Colonic mucosa (tissue), 4 donors: ENCODE measurements around the gene GPR37L1. TPM values are rescaled to one million over a fixed set of nuclear protein-coding genes. Genes with fewer than 3 reads are reported as not detected.

Experiments
- DNase-seq: peaks from one replicate; pipeline ENCODE4 v3.0.0-alpha.2; 2020
- H3K27ac ChIP-seq: fragments of 200-600 bp; one replicate; pipeline ENCODE4 v1.8.0; 2021
- H3K27me3 ChIP-seq: fragments of 200-600 bp; one replicate; pipeline ENCODE4 v1.8.0; 2021
- H3K36me3 ChIP-seq: fragments of 200-600 bp; one replicate; pipeline ENCODE4 v1.8.0; 2021
- H3K4me1 ChIP-seq: fragments of 200-600 bp; one replicate; pipeline ENCODE4 v1.8.0; 2021; ENCODE audit warnings: mild to moderate bottlenecking
- H3K4me3 ChIP-seq: fragments of 200-600 bp; one replicate; pipeline ENCODE4 v1.8.0; 2021
- H3K9ac ChIP-seq, 2 donors: one replicate each; pipeline ENCODE4 v1.7.0; 2013; ENCODE audit warnings: control low read depth in 2 of 2, low read depth in 2 of 2, low read length in 2 of 2
- H3K9me3 ChIP-seq: fragments of 200-600 bp; one replicate; pipeline ENCODE4 v1.8.0; 2021
- intact Hi-C: fragments of 100-400 bp; cut with DNase I; formaldehyde crosslinking; loops from one replicate; pipeline ENCODE4 v1.14.1; 2022
- total RNA-seq, 2 donors: library from RNA; stranded (reverse); fragmentation: NEBNext Ultra II Directional in 1 of 2; extraction: Animal tissue kit (Norgen Biotek cat#: 25700) in 1 of 2; gene quantifications; one replicate each; pipeline ENCODE4 v1.2.1, GENCODE V29; 2021
- TF ChIP-seq, protein P1 (sequence below): fragments of 200-600 bp; IDR thresholded peaks from one replicate; pipeline ENCODE4 v1.8.0; 2022; ENCODE audit warnings: antibody characterized with exemption, mild to moderate bottlenecking
- donor health status: healthy.
- donor health status: DM: no; HTN: no; CAD: no.
- donor health status: DM: no; HTN: no; CAD: no.

The GPR37L1 gene
- total RNA-seq, 2 donors from 2014 or later = 1.6 to 3.1 TPM

DNA sequence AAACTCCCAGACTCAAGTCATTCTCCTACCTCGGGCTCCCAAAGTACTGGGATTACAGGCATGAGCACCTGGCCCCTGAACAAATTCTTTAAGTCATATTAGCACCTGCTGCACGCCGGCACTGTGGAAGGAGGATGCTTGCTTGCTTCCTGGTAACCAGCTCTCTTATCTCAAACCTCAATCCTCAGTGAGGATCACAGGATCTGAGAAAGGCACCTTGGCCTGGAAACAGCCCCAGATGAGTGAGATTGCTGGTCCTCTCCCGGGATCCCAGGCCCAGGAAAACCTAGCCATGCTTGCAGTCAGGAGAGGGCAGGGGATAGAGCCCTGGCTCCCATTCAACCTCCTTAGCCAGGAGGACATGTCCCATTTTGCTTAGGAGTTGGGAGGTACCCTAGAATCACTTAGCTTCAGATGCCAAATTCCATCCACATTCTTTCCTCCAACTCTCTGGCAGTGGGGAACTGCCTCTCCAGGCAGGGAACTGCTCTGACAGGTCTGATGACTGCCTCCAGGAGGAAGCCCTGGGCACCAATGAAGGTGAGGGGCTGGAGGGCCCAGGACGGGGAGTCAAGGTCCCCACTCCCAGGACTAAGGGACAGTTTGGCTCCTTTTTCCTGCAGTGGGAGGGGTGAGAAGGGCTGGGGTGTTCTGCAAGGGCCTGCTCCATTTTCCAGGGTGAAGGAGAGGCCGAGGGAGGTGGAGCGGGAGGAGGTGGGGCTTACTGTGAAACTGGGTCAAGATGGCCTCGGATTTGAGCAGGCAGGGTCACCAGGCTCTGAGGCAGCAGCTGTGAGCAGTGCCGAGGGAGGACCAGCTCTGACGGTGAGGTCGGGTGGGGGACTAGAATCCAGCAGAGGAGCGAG is 9.5 kb downstream of the GPR37L1 start:
- Histone ChIP-seq H3K27me3 (no peaks in the 10 kb centered on the region), H3K9me3 (no peaks in the 10 kb centered on the region), H3K27ac (peak overlapping the region; percentile 4), H3K36me3 (peaks cover 8% of the 10 kb centered on the region), H3K4me1 (no peaks in the 10 kb centered on the region), H3K4me3 (no peak overlapping the region), H3K9ac (no peak overlapping the region)
- intact Hi-C loops = no loop called here
- TF ChIP-seq, protein P1, sequence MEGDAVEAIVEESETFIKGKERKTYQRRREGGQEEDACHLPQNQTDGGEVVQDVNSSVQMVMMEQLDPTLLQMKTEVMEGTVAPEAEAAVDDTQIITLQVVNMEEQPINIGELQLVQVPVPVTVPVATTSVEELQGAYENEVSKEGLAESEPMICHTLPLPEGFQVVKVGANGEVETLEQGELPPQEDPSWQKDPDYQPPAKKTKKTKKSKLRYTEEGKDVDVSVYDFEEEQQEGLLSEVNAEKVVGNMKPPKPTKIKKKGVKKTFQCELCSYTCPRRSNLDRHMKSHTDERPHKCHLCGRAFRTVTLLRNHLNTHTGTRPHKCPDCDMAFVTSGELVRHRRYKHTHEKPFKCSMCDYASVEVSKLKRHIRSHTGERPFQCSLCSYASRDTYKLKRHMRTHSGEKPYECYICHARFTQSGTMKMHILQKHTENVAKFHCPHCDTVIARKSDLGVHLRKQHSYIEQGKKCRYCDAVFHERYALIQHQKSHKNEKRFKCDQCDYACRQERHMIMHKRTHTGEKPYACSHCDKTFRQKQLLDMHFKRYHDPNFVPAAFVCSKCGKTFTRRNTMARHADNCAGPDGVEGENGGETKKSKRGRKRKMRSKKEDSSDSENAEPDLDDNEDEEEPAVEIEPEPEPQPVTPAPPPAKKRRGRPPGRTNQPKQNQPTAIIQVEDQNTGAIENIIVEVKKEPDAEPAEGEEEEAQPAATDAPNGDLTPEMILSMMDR = no peak
- DNase-seq = no peak

DNA sequence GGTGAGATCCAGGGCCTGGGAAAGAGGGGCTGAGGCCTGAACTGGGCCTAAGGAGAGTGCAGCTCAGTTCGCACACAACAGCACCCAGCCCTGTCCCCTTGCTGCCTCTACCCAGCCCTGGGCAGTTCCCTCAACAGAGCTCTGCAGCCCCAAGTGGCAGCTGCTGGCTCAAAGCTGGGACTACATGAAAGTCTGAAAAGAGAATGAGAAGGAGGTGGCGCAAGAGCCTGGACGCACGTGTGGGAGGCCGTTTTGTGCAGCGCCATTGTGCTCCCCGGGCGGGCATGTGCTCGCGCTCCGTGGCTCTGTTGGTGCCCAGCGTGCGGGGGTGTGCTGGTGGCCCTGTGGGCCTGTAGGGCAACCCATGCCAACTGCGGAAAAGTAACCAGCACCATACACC is 10.3 kb downstream of the GPR37L1 start:
- no peaks in the 10 kb centered on the region for H3K9me3 ChIP-seq
- no peak overlapping the region for H3K4me3 ChIP-seq
- H3K27me3 ChIP-seq = no peaks in the 10 kb centered on the region
- DNase-seq = no peak
- H3K36me3 ChIP-seq = peaks cover 8% of the 10 kb centered on the region
- peak overlapping the region; percentile 4 for H3K27ac ChIP-seq
- no peaks in the 10 kb centered on the region for H3K4me1 ChIP-seq
- TF ChIP-seq, protein P1 = no peak
- intact Hi-C loops = no loop called here
- H3K9ac ChIP-seq = peak overlapping the region in 1 of 2 donors; percentile 9

DNA sequence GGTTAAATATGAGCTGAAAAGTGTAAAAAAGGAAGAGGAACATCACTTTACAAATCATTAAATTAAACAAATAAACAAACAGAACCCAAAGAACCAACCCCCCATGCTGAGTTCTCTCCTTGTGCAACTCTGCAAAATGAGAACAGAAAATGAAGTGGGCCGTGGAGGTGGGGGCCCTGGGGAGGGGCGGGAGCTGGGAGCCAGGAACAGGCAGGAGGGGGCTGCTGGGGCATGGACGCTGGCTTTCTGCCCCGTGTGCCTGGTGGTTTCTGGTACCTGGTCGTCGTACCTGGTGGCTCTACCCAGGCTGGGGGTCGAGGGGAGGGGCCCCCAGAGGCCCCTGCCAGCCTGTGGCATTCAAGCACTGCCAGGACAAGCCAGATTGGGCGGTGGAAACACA is 10.8 kb downstream of the GPR37L1 start:
- intact Hi-C loops = no loop called here
- Histone ChIP-seq H3K36me3 (peaks cover 8% of the 10 kb centered on the region), H3K9ac (no peak overlapping the region), H3K4me1 (no peaks in the 10 kb centered on the region), H3K27me3 (no peaks in the 10 kb centered on the region), H3K4me3 (no peak overlapping the region), H3K9me3 (no peaks in the 10 kb centered on the region), H3K27ac (no peak overlapping the region)
- DNase-seq = no peak
- TF ChIP-seq, protein P1 = no peak

DNA sequence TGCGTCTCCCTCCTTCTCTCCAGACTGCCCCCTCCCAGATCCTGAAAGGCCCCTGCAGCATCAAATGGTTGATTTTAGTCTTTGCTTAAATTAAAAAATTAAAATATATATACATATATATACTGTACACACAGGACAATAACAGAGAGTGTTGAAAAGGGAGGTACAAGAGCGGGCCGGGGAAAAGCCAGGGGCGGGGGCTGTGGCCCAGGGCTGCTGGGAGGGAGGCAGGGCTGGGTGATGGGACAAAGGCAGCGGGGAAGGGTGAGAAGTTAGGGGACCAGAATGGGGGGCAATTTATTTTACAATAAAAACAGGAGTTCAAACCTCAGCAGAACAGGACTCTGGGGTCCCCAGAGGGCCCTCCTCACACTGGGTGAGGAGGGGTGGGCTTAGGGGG is 11.3 kb downstream of the GPR37L1 start:
- TF ChIP-seq, protein P1 = no peak
- Histone ChIP-seq H3K9ac (no peak overlapping the region), H3K4me3 (no peak overlapping the region), H3K27me3 (no peaks in the 10 kb centered on the region), H3K27ac (no peak overlapping the region), H3K9me3 (no peaks in the 10 kb centered on the region), H3K4me1 (no peaks in the 10 kb centered on the region), H3K36me3 (peaks cover 8% of the 10 kb centered on the region)
- no peak for DNase-seq
- intact Hi-C loops = no loop called here

DNA sequence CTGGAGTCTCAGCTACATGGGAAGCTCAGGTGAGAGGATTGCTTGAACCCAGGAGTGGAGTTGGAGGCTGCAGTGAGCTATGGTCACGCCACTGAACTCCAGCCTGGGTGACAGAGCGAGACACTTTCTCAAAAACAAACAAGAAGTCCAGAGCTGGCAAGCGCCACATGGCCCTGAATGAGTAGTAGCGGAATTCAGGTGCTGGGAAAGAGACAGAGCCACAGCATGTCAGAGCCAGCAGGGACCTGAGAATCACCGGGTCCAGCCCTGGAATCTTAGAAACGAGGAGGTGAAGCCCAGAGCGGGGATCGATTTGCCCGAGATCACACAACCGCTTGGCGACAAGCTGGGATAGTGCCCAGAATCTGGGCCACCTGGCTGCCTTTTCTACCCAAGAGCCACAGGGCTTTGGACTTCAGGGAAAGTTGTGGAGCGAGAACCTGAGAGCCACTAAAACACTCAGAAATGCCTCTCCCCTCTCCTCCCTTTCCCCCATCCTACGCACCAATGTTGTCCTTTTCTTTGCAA is 12.0 kb downstream of the GPR37L1 start:
- Histone ChIP-seq H3K27ac (no peak overlapping the region), H3K4me3 (no peak overlapping the region), H3K9ac (no peak overlapping the region), H3K27me3 (no peaks in the 10 kb centered on the region), H3K4me1 (no peaks in the 10 kb centered on the region), H3K36me3 (peaks cover 8% of the 10 kb centered on the region), H3K9me3 (no peaks in the 10 kb centered on the region)
- intact Hi-C loops = loop anchor here (5.0 kb wide), 1 partner anchor 237 kb away; no protein-coding TSS in a partner anchor
- TF ChIP-seq, protein P1 = no peak
- no peak for DNase-seq
